AG09309 (cell line): Measurements from ENCODE around the gene FAM13C.

Source experiments
- DNase-seq: peaks from one replicate; pipeline ENCODE4 v3.0.0-alpha.2; 2010; ENCODE audit warnings: low read depth
- H3K4me3 ChIP-seq: 2 replicates; pipeline ENCODE4 v1.5.1; 2011; ENCODE audit warnings: mild to moderate bottlenecking, low read depth, low read length, moderate library complexity; ENCODE audit not compliant: control insufficient read depth
- CTCF ChIP-seq: IDR thresholded peaks from 2 replicates; pipeline ENCODE4 v1.5.1; 2011; ENCODE audit warnings: mild to moderate bottlenecking, low read depth, low read length, inconsistent platforms; ENCODE audit not compliant: insufficient read depth, control insufficient read depth; ENCODE audit errors: missing control alignments

Gene FAM13C

GRCh38 chr10:59279991-59280505 lies 82.3 kb downstream of the FAM13C start:
- H3K4me3 ChIP-seq: no peak overlapping the region
- TF ChIP-seq CTCF: no peak
- DNase-seq: no peak

- no peak for DNase-seq
- TF ChIP-seq CTCF: no peak
- no peak overlapping the region for H3K4me3 ChIP-seq
Measured at GRCh38 chr10:59279476-59279875, 82.9 kb downstream of the FAM13C start.

- DNase-seq: no peak
- H3K4me3 ChIP-seq: no peak overlapping the region
- TF ChIP-seq CTCF: no peak
Measured at GRCh38 chr10:59276919-59277318, 85.4 kb downstream of the FAM13C start.

- H3K4me3 ChIP-seq: no peak overlapping the region
- TF ChIP-seq CTCF: no peak
- DNase-seq: no peak
Measured at GRCh38 chr10:59276133-59276532, 86.2 kb downstream of the FAM13C start.

- no peak for DNase-seq
- no peak for TF ChIP-seq CTCF
- no peak overlapping the region for H3K4me3 ChIP-seq
Measured at GRCh38 chr10:59273445-59273844, 88.9 kb downstream of the FAM13C start.

- no peak for TF ChIP-seq CTCF
- no peak overlapping the region for H3K4me3 ChIP-seq
- DNase-seq: no peak
Measured at GRCh38 chr10:59272061-59272460, 90.3 kb downstream of the FAM13C start.

GRCh38 chr10:59271160-59271559 lies 91.2 kb downstream of the FAM13C start:
- no peak overlapping the region for H3K4me3 ChIP-seq
- no peak for TF ChIP-seq CTCF
- DNase-seq: no peak
